ENCODE measurements around the gene NFIB.

Gene NFIB

GRCh38 chr9:14303100-14303499 lies 10.8 kb downstream of the NFIB start:
- no peak for DNase-seq

GRCh38 chr9:14302405-14302804 lies 11.5 kb downstream of the NFIB start:
- DNase-seq = no peak

- peak; percentile 55 for DNase-seq
Measured at GRCh38 chr9:14301583-14302021, 12.3 kb downstream of the NFIB start.

GRCh38 chr9:14301006-14301405 lies 12.9 kb downstream of the NFIB start:
- DNase-seq = no peak

- DNase-seq = no peak
Measured at GRCh38 chr9:14300588-14300987, 13.4 kb downstream of the NFIB start.

DNA sequence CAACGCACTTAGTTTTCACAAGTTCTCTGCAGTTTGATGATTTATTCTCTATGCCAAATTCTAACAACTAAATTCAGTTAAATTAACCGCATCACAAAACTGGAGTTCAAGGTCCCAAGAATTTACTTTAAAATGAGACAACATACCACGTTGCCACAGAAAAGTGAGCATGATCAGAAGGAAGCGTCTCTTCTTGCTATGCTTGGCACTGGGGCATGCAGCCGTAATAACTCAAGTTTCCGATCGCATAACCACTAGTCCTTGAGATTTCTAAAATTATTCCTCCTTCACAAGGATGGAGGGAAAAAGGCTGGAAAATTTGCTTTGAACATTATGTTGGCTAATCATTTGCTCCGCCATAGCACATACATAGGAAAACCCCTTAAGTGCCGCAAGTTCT lies 13.9 kb downstream of the NFIB start:
- DNase-seq = no peak

DNA sequence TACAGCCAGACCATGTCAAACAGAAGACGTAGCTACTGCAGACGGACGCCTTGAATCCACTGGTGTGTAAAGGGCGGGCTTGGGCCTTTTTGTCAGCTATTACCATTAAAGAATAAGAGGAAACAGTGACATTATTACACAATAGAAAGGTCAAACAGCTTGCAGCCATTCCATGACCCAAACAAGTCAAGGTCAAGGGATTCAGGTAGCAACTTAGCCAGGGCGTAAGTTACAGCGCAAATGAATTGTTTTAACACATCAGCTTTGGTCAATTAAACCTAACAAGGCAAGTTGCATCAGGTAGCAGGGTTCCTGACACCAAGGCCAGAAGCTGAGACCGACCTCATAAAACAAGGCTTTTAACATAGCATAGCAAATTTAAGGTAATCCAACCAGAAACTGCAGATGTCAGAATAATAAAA lies 15.3 kb downstream of the NFIB start:
- DNase-seq = peak; percentile 42

DNA sequence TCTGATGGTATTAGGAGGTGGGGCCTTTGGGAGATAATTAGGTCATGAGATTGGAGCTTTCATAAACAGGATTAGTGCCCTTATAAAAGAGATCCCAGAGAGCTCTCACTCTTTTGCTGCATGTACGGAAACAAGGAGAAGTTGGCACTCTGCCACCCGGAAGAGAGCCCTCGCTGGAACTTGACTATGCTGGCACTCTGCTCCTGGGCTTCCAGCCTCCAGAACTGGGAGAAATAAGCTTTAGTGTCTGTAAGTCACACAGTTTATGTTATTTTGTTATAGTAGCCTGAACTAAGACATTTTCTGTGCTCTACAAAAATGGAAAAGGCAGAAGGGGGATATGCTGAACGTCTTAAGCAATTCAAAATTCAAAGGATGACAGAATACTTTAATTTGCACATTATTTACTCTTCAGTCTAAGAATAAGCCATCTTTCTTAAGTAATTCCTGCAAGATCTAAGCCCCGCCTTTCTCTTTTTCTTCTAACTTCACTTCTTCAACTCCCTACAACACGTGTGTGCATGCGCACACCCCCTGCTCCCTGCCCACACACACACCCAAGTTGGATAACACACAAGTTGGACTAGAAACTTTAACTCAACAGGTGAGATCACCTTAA lies 17.3 kb downstream of the NFIB start:
- no peak for DNase-seq

DNA sequence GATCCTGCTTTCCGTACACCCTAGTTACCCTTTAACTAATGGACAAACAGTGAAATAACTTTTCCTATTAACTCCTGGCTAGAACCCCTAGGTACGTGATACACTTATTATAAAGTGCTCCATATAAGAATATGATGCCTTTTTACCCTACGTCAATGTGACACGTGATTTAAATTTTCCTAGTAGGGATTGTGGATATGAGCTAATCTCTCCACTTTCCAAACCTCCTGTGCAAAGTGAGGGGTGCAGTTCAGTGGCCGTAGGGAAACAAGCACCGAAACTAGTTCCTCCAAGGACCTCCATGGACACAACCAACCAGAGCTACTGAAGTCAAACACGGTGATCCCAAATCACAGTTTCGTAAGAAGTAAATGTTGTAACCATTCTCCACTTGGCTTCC lies 19.3 kb downstream of the NFIB start:
- DNase-seq = no peak

- no peak for DNase-seq
Measured at GRCh38 chr9:14293801-14294200, 20.1 kb downstream of the NFIB start.

- DNase-seq = no peak
Measured at GRCh38 chr9:14292181-14292739, 21.7 kb downstream of the NFIB start.

GRCh38 chr9:14289916-14290315 lies 24.0 kb downstream of the NFIB start:
- DNase-seq = no peak

DNA sequence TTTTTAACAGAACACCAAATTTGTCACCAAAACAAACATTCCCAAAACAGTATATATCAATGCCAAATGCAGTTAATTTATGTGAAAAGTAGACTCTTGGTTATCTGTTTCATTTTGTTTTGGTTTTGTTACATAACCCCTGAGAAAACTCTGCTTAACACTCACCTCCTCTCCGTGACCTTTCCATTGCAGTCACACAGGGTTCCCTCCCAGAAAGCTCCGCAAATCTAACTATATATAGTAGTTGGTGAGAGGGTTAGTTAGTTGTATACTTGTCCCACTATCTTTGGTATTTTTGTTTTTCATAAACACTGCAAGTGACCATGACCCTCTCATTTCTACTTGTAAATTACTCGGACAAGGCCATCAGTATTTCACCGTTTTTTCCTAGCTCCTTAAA lies 25.5 kb downstream of the NFIB start:
- no peak for DNase-seq

- DNase-seq = no peak
Measured at GRCh38 chr9:14286121-14286520, 27.8 kb downstream of the NFIB start.

DNA sequence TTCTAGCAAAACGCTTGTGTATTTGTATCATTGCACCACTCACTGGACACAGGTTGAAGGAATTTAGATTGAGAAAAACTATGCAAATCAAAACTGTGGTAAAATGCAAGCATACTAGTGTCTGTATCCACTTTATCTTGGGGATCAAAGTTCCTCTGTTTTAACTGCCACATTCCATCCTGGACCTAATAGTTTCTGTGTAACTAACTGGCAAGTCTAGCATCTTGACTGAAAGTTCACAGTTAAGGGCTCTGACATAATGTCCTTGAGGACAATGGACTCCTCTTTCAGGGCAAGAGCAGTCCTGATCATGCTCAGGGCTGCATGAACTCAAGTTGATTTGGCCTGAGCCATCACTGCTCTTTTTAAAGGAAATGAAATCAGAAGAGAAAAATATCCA lies 30.7 kb downstream of the NFIB start:
- DNase-seq = no peak

DNA sequence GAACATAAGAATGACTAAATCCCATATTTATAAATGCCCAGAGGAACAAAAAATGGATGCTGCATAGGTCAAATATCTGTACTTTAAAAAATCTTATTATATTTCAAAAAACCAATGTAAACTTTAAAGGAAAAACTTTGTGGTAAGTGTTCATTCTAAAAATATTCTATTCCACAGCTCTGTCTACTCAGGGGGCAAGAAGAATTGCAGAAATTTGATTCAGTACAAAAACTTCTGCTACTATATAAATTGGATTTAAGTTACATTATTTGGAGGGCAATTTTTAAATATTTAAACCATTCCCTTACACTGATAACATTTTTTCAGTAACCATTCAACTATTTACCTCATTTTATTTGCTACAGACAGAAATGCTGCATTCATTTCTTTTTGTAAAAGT lies 32.1 kb downstream of the NFIB start:
- DNase-seq = no peak

DNA sequence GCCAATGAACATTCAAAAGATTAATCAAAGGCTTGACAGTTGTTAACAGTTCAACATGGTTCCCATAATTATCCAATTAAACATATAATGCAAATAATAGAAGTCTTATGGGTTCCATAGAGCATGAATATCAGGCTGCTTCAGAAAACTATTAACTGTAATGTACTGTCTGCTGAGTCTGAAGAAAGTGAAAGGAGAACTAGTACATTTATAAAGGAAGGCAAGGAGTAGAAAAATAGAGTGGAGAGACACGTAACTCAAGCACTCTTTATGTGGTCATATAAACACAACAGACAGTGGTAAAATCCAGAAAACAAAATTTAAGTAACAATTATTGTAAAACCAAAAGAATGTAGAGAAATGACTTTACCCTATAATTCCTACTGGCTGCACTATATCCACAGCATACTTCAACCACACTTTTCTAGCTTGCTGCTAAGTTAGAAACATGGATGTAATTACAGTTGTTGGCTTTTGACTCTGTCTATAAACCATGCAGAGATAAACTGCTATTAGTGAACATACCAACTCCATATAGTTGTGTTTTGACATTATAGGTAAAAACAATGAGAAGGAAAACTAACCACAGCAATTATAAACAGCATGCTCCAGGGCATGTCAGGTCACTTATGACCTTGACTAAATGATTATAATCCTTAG lies 32.7 kb downstream of the NFIB start:
- DNase-seq = no peak

GRCh38 chr9:14279671-14280070 lies 34.3 kb downstream of the NFIB start:
- no peak for DNase-seq

- no peak for DNase-seq
Measured at GRCh38 chr9:14278291-14278721, 35.6 kb downstream of the NFIB start.

DNA sequence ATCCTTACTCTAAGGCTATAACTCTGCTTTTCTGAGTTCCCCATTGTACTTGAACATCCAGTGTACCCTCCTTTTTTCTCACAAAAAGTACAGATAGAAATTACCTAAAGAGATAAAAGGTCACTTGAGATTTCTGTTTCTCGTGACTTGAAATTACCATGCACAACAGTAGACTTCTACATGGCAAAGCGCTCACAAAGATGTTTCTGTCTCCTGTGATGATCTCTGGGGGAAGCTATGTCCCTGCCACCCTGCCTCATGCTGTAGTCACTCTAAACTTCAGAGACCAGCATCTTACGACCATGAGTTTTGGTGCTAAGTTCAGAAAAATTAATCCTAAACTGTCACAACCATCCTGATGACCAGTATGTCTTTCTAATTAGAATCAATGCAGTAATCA lies 36.2 kb downstream of the NFIB start:
- no peak for DNase-seq

- peak; percentile 33 for DNase-seq
Measured at GRCh38 chr9:14277244-14277643, 36.7 kb downstream of the NFIB start.

DNA sequence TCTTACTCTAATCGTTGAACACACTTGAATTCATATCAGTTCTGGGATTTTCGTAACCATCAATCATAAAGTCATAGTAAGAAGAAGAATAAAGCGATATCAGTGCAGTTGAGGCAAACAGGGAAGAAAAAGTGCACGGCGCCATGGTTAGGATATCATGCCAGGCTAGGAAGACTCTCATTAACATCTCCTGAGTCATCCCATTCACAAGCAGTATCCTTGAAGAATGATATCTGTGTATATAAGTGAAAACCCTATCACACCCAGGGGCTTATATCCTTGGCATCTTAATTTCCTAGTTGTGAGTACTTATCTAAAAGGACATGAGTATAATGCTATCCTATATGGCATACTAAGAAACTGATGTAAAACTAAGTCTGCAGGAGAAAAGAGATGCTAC lies 38.6 kb downstream of the NFIB start:
- no peak for DNase-seq

GRCh38 chr9:14273696-14274121 lies 40.2 kb downstream of the NFIB start:
- DNase-seq = no peak

DNA sequence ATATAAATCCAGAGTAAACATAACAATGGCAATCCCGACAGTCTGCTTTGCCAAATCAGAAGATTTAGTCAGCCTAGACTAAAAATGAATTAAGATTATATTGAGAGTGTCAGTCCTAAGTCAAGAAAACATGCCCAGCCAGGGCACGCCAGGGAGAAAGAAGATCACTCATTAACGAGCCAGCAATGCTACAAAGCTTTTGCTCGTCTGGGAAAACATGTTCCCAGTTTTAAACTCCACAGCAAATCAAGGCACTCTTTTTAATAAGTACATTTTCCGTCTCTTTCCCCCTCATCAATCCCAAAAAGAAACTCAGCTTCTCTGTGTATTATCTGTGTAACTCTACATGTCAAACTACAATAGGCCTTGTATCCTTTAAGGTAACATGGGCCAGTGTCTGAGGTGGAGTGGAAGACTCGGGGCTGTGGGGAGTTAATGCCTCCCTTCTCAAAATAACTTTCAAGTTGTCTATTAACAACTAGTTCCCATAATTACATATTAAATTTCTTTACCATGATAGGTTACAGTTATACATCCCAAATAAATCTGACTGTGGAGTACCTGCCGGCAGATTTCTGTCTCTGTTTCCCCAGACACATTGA lies 40.9 kb downstream of the NFIB start:
- no peak for DNase-seq
